Mammary epithelial cell (primary cell): ENCODE data around the gene BAZ1B.

Experiments used
- CTCF ChIP-seq, 2 donors: IDR thresholded peaks in 1 of 2; conservative IDR thresholded peaks in 1 of 2; 2 replicates each; pipeline ENCODE4 v1.5.1; 2011 to 2012; ENCODE audit warnings: inconsistent platforms in 2 of 2, low read length in 2 of 2, mild to moderate bottlenecking in 2 of 2, control low read depth in 1 of 2, low read depth in 1 of 2; ENCODE audit not compliant: insufficient read depth in 1 of 2; ENCODE audit errors: extremely low read depth in 1 of 2
- EZH2 ChIP-seq: IDR thresholded peaks from 2 replicates; pipeline ENCODE4 v1.6.1; 2012; ENCODE audit warnings: low read length, inconsistent platforms, borderline replicate concordance

GRCh38 chr7:73429215-73429614, 92.9 kb downstream of the BAZ1B start:
- TF ChIP-seq EZH2 (no peak), CTCF (conservative IDR thresholded peaks at IDR 0.05 in 1 of 2, IDR thresholded peaks at IDR 0.05 in 1 of 2; ENCODE audit: extremely low read depth in 1 of 2, insufficient read depth in 1 of 2, low read depth in 1 of 2, low read length in 2 of 2) (no peak)
